IMR-90 (cell line): Measurements from ENCODE around the gene TET1. TPM values are rescaled to one million over a fixed set of nuclear protein-coding genes. Genes with fewer than 3 reads are reported as not detected.

Source experiments
- ATAC-seq: fragments of 200-7000 bp; cut with Tn5 transposase; 2 replicates; pipeline ENCODE4 v1.9.1; 2020; ENCODE audit warnings: low read depth, mild to moderate bottlenecking, moderate library complexity
- BruUV-seq: library from RNA; stranded (reverse); fragments of 400-500 nt; replicated peaks from 2 replicates; lab custom pipeline; 2021; lab: Mats Ljungman, UMichigan
- CTCF ChIA-PET: fragments of 300-600 bp; formaldehyde crosslinking; extraction: SDS; loops from one replicate; lab custom pipeline; 2021; ENCODE audit warnings: antibody characterized with exemption; lab: Yijun Ruan, JAX
- POLR2A ChIA-PET: fragments of 300-600 bp; sonication (Branson Sonifier 250); formaldehyde crosslinking; loops from one replicate; lab custom pipeline; 2022; ENCODE audit warnings: antibody characterized with exemption; ENCODE audit not compliant: unreplicated experiment; lab: Charles Lee
- DNase-seq: peaks from one replicate; pipeline ENCODE4 v3.0.0; 2013
- H2AFZ ChIP-seq: replicated peaks from 2 replicates; pipeline ENCODE3; 2013; ENCODE audit warnings: low read length, mild to moderate bottlenecking; ENCODE audit not compliant: poor library complexity
- H2AK5ac ChIP-seq: 2 replicates; pipeline ENCODE4 v1.6.1; 2013; ENCODE audit warnings: low read depth, low read length, inconsistent platforms
- H2AK9ac ChIP-seq: replicated peaks from 2 replicates; pipeline ENCODE3; 2013; ENCODE audit warnings: mild to moderate bottlenecking, low read depth, low read length, moderate library complexity; ENCODE audit not compliant: poor library complexity
- H2BK120ac ChIP-seq: 2 replicates; pipeline ENCODE4 v1.6.1; 2013; ENCODE audit warnings: low read depth, low read length, inconsistent platforms
- H2BK15ac ChIP-seq: 3 replicates; pipeline ENCODE4 v1.6.1; 2013; ENCODE audit warnings: low read depth, low read length, inconsistent platforms
- H2BK20ac ChIP-seq: 2 replicates; pipeline ENCODE4 v1.6.1; 2013; ENCODE audit warnings: low read depth, mild to moderate bottlenecking, inconsistent platforms, low read length, moderate library complexity
- H2BK5ac ChIP-seq: 2 replicates; pipeline ENCODE4 v1.6.1; 2013; ENCODE audit warnings: mild to moderate bottlenecking, low read depth, low read length, inconsistent platforms; ENCODE audit not compliant: poor library complexity, severe bottlenecking
- H3K14ac ChIP-seq: replicated peaks from 2 replicates; pipeline ENCODE4 v1.6.1; 2013; ENCODE audit warnings: low read depth, low read length, inconsistent platforms
- H3K18ac ChIP-seq: 2 replicates; pipeline ENCODE4 v1.6.1; 2013; ENCODE audit warnings: low read depth, low read length, control low read depth
- H3K23ac ChIP-seq: 2 replicates; pipeline ENCODE4 v1.6.1; 2013; ENCODE audit warnings: low read depth, low read length, inconsistent platforms
- H3K27ac ChIP-seq: 2 replicates; pipeline ENCODE4 v1.5.1; 2013; ENCODE audit warnings: mild to moderate bottlenecking, control low read depth, low read length; ENCODE audit not compliant: insufficient read depth
- H3K27me3 ChIP-seq: 2 replicates; pipeline ENCODE4 v1.6.1; 2013; ENCODE audit warnings: low read length; ENCODE audit not compliant: control insufficient read depth, insufficient read depth
- H3K36me3 ChIP-seq: 2 replicates; pipeline ENCODE4 v1.6.1; 2013; ENCODE audit warnings: low read length, mixed read lengths; ENCODE audit not compliant: control insufficient read depth, insufficient read depth
- H3K4ac ChIP-seq: 2 replicates; pipeline ENCODE4 v1.6.1; 2013; ENCODE audit warnings: low read depth, low read length, inconsistent platforms
- H3K4me1 ChIP-seq: 2 replicates; pipeline ENCODE4 v1.6.1; 2013; ENCODE audit warnings: low read length, mixed read lengths; ENCODE audit not compliant: control insufficient read depth, insufficient read depth
- H3K4me2 ChIP-seq: 2 replicates; pipeline ENCODE4 v1.6.1; 2013; ENCODE audit warnings: low read depth, mild to moderate bottlenecking, control low read depth, low read length, moderate library complexity
- H3K4me3 ChIP-seq: 2 replicates; pipeline ENCODE4 v1.5.1; 2013; ENCODE audit warnings: low read depth, mild to moderate bottlenecking, control low read depth, low read length, moderate library complexity; ENCODE audit not compliant: insufficient read depth
- H3K56ac ChIP-seq: 2 replicates; pipeline ENCODE4 v1.6.1; 2013; ENCODE audit warnings: low read length, inconsistent platforms; ENCODE audit not compliant: insufficient read depth; ENCODE audit errors: extremely low read depth
- H3K79me1 ChIP-seq, 2 experiments: 2 replicates each; pipeline ENCODE4 v1.6.1; 2013; ENCODE audit warnings: low read length in 2 of 2, inconsistent platforms in 1 of 2, low read depth in 1 of 2
- H3K9ac ChIP-seq: 2 replicates; pipeline ENCODE4 v1.6.1; 2013; ENCODE audit warnings: low read depth, low read length, control low read depth
- H3K9me1 ChIP-seq: 2 replicates; pipeline ENCODE4 v1.6.1; 2013; ENCODE audit warnings: low read length, inconsistent platforms; ENCODE audit not compliant: insufficient read depth
- H3K9me3 ChIP-seq: 2 replicates; pipeline ENCODE4 v1.6.1; 2013; ENCODE audit warnings: low read length; ENCODE audit not compliant: control insufficient read depth, insufficient read depth
- H4K20me1 ChIP-seq: 2 replicates; pipeline ENCODE4 v1.6.1; 2013; ENCODE audit warnings: low read length, inconsistent platforms; ENCODE audit not compliant: insufficient read depth
- H4K5ac ChIP-seq: 2 replicates; pipeline ENCODE4 v1.6.1; 2013; ENCODE audit warnings: mild to moderate bottlenecking, low read depth, low read length, control low read depth
- H4K8ac ChIP-seq, 2 experiments: 2 replicates each; pipeline ENCODE4 v1.6.1; 2013; ENCODE audit warnings: low read depth in 2 of 2, low read length in 2 of 2, control low read depth in 1 of 2, inconsistent platforms in 1 of 2
- H4K91ac ChIP-seq: 2 replicates; pipeline ENCODE4 v1.6.1; 2013; ENCODE audit warnings: low read depth, low read length, inconsistent platforms; ENCODE audit not compliant: insufficient read depth
- BHLHE40 ChIP-seq: fragments of 150-350 bp; IDR thresholded peaks from 2 replicates; pipeline ENCODE4 v1.6.1; 2016; ENCODE audit warnings: mild to moderate bottlenecking, low read depth, low read length
- FOS ChIP-seq: fragments of 150-350 bp; IDR thresholded peaks from 2 replicates; pipeline ENCODE4 v1.6.1; 2016; ENCODE audit warnings: low read depth, low read length
- RCOR1 ChIP-seq: IDR thresholded peaks from 2 replicates; pipeline ENCODE4 v1.6.1; 2012; ENCODE audit warnings: mild to moderate bottlenecking, low read length, improper control_type of control experiment; ENCODE audit not compliant: insufficient replicate concordance
- WGBS, 2 experiments: methylation state at CpG; one replicate each; pipeline versions ENCODE4 v1.1.5 to v1.1.7; 2013; ENCODE audit warnings: missing lambda C conversion rate in 2 of 2; ENCODE audit not compliant: insufficient read length in 1 of 2; ENCODE audit errors: extremely low coverage in 2 of 2; 5-methylcytosine and 5-hydroxymethylcytosine counted together
- dilution Hi-C: fragments of 300-500 bp; cut with HindIII; formaldehyde crosslinking; loops from one replicate; pipeline ENCODE4 v1.14.3; 2018; ENCODE audit warnings: low sequenced_read_pairs; ENCODE audit not compliant: unreplicated experiment
- in situ Hi-C: fragments of 300-500 bp; cut with MboI; formaldehyde crosslinking; loops from 3 replicates; pipeline ENCODE4 v1.14.3; 2019; ENCODE audit warnings: low sequenced_read_pairs, inconsistent platforms, mixed read lengths
- intact Hi-C: fragments of 100-400 bp; cut with micrococcal nuclease; formaldehyde crosslinking; loops from 2 replicates; pipeline ENCODE4 v1.10.0; 2022
- polyA plus RNA-seq, 3 experiments: library from polyadenylated mRNA; depleted of rRNA; stranded (reverse); fragments of >200 nt; gene quantifications; 2 replicates each; pipeline ENCODE4 v1.2.3, GENCODE V29; 2012; ENCODE audit warnings: low replicate concordance in 1 of 3
- total RNA-seq: library from RNA; depleted of rRNA; stranded (reverse); fragments of >200 nt; gene quantifications from 2 replicates; pipeline ENCODE4 v1.2.3, GENCODE V29; 2012

TET1 gene
- total and polyA plus RNA-seq, 2 of the 4 experiments (the other 2 are of a cell fraction): 1.0 to 4.3 TPM

DNA sequence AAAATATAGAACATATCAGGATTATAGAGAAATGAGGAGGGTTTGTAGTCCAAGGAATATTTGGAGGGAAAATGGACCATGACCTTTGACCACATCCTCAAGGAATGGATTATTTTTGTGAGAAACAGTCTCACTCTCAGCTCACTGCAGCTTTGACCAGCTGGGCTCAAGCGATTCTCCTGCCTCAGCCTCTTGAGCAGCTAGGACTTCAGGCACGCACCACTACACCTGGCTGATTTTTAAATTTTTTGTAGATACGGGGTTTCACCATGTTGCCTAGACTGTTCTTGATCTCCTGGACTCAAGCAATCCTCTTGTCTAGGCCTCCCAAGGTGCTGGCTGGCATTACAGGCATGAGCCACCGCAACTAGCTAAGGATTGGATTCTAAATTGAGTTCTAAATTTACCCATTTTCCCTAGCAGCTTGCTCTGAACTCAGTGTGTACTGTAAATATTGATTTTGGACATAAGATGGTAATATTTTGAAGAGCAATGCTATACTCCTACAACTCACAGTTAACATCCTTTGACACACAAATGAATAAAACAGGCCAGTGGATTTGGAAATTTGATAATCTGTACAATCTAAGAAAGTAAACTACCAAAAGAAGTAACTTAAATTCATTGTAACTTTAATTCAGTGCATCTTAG, 73.8 kb downstream of the TET1 start:
- Histone ChIP-seq H2BK120ac (no peak overlapping the region), H3K4me1 (peaks cover 5% of the 10 kb centered on the region), H3K18ac (no peak overlapping the region), H4K8ac (no peak overlapping the region), H3K9me1 (peaks cover 12% of the 10 kb centered on the region), H2AK5ac (no peak overlapping the region), H3K27ac (no peak overlapping the region), H2AK9ac (no peak overlapping the region), H2BK20ac (no peak overlapping the region), H2AFZ (no peak overlapping the region), H4K20me1 (peaks cover 6% of the 10 kb centered on the region; the same call in 1 of the 2 replicates), H4K5ac (no peak overlapping the region), H3K36me3 (peaks cover 5% of the 10 kb centered on the region; the same call in 1 of the 2 replicates), H3K14ac (no peak overlapping the region), H3K9me3 (0 out of 2 replicates have a peak, but pooled peaks cover 2% of the 10 kb centered on the region), H3K4me2 (no peak overlapping the region), H3K56ac (no peak overlapping the region), H2BK5ac (no peak overlapping the region), H3K27me3 (no peaks in the 10 kb centered on the region), H3K4me3 (no peak overlapping the region), H3K9ac (no peak overlapping the region), H2BK15ac (no peak overlapping the region), H3K79me1 (peaks cover 25 to 45% of the 10 kb centered on the region in 2 experiments), H3K4ac (no peak overlapping the region), H4K91ac (no peak overlapping the region), H3K23ac (no peak overlapping the region)
- BruUV-seq: no TSS peak
- in situ Hi-C loops (no loop called here), intact Hi-C loops (no loop called here), dilution Hi-C loops (no loop called here)
- POLR2A ChIA-PET: no interaction called here
- TF ChIP-seq BHLHE40 (no peak), RCOR1 (no peak), FOS (no peak)
- no peak for ATAC-seq
- CTCF ChIA-PET: no interaction called here
- no peak for DNase-seq
- WGBS, 2 experiments: no CpG with 5 or more reads among the region's 4 CpGs
